NCI-H187 treated with DMSO at 0.1 percent for 48 hours (cell line): Measurements from ENCODE around the gene SPECC1.
"Not testable (repeated sequence)": the region's sequence is repeated elsewhere in the genome, so short reads cannot be mapped to it uniquely, and the experiment has no call there.

Experiments
- DNase-seq: peaks from one replicate; lab custom pipeline; 2025; lab: John Stamatoyannopoulos, UW

SPECC1 gene

GRCh38 chr17:20235747-20236146 lies 226.6 kb downstream of the SPECC1 start:
- DNase-seq = no peak

GRCh38 chr17:20236578-20237227 lies 227.5 kb downstream of the SPECC1 start:
- no peak for DNase-seq

GRCh38 chr17:20239776-20240175 lies 230.6 kb downstream of the SPECC1 start:
- DNase-seq = not testable (repeated sequence)

GRCh38 chr17:20241855-20242254 lies 232.7 kb downstream of the SPECC1 start:
- DNase-seq = no peak

GRCh38 chr17:20242271-20242670 lies 233.1 kb downstream of the SPECC1 start:
- DNase-seq = no peak

- no peak for DNase-seq
Measured at GRCh38 chr17:20243524-20243923, 234.4 kb downstream of the SPECC1 start.

- no peak for DNase-seq
Measured at GRCh38 chr17:20244671-20245070, 235.5 kb downstream of the SPECC1 start.

GRCh38 chr17:20246692-20247091 lies 237.5 kb downstream of the SPECC1 start:
- no peak for DNase-seq

- DNase-seq = no peak
Measured at GRCh38 chr17:20253323-20253722, 244.2 kb downstream of the SPECC1 start.

- DNase-seq = no peak
Measured at GRCh38 chr17:20254541-20254940, 245.4 kb downstream of the SPECC1 start.

GRCh38 chr17:20256144-20256543 lies 247.0 kb downstream of the SPECC1 start:
- DNase-seq = no peak

GRCh38 chr17:20257008-20257407 lies 247.8 kb downstream of the SPECC1 start:
- DNase-seq = no peak

- no peak for DNase-seq
Measured at GRCh38 chr17:20257798-20258197, 248.6 kb downstream of the SPECC1 start.

GRCh38 chr17:20259668-20260067 lies 250.5 kb downstream of the SPECC1 start:
- no peak for DNase-seq

- no peak for DNase-seq
Measured at GRCh38 chr17:20260268-20260667, 251.1 kb downstream of the SPECC1 start.

- no peak for DNase-seq
Measured at GRCh38 chr17:20262226-20263114, 253.3 kb downstream of the SPECC1 start.

GRCh38 chr17:20263115-20263433 lies 253.9 kb downstream of the SPECC1 start:
- not testable (repeated sequence) for DNase-seq

GRCh38 chr17:20263595-20263994 lies 254.4 kb downstream of the SPECC1 start:
- no peak for DNase-seq

- no peak for DNase-seq
Measured at GRCh38 chr17:20264996-20265395, 255.8 kb downstream of the SPECC1 start.

GRCh38 chr17:20266806-20267458 lies 257.8 kb downstream of the SPECC1 start:
- no peak for DNase-seq

- no peak for DNase-seq
Measured at GRCh38 chr17:20267459-20267842, 258.3 kb downstream of the SPECC1 start.

- DNase-seq = no peak
Measured at GRCh38 chr17:20270369-20270768, 261.2 kb downstream of the SPECC1 start.

- no peak for DNase-seq
Measured at GRCh38 chr17:20271011-20271610, 262.0 kb downstream of the SPECC1 start.
